ENCODE results near the gene NAALAD2.
"Not testable (repeated sequence)": the region's sequence is repeated elsewhere in the genome, so short reads cannot be mapped to it uniquely, and the experiment has no call there.

Gene NAALAD2

DNA sequence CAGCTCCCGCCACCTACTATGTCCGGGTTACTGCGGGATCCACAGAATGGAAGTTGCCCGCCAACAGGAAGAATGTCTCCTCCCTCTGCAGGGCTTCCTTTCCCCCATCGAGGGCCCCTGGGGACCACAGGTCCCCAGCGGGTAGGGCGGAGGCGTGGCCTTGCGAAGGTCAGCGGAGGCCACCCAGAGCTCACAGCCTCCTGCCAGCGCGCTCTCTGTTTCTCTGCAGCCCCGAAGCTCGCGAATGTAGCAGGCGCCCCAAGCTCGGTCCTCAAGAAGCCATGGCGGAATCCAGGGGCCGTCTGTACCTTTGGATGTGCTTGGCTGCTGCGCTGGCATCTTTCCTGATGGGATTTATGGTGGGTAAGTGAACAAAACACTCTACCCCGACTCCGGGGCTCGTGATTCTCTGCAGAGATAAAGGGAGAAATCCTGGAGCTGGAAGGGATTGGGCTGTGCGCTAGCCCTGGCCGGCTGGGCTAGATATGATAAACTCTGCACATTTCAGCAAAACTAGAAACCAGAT, at the start of gene NAALAD2:
TSS of gene NAALAD2 (plus strand) at position 186 of the 526 bp plus-strand sequence. CDS start at position 282, 96 bp downstream.
- TF ChIP-seq, protein P1, sequence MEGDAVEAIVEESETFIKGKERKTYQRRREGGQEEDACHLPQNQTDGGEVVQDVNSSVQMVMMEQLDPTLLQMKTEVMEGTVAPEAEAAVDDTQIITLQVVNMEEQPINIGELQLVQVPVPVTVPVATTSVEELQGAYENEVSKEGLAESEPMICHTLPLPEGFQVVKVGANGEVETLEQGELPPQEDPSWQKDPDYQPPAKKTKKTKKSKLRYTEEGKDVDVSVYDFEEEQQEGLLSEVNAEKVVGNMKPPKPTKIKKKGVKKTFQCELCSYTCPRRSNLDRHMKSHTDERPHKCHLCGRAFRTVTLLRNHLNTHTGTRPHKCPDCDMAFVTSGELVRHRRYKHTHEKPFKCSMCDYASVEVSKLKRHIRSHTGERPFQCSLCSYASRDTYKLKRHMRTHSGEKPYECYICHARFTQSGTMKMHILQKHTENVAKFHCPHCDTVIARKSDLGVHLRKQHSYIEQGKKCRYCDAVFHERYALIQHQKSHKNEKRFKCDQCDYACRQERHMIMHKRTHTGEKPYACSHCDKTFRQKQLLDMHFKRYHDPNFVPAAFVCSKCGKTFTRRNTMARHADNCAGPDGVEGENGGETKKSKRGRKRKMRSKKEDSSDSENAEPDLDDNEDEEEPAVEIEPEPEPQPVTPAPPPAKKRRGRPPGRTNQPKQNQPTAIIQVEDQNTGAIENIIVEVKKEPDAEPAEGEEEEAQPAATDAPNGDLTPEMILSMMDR (IDR thresholded peaks at IDR 0.05; ENCODE audit: low read depth, low read length), result no peak
- H3K4me3 ChIP-seq (replicated peaks in 1 of 2; ENCODE audit: low read depth in 2 of 2, low read length in 2 of 2), result peak within 1 kb of the TSS; percentile 53 to 60
- peak; percentile 38 to 73 for DNase-seq (ENCODE audit: low read depth in 2 of 2)

DNA sequence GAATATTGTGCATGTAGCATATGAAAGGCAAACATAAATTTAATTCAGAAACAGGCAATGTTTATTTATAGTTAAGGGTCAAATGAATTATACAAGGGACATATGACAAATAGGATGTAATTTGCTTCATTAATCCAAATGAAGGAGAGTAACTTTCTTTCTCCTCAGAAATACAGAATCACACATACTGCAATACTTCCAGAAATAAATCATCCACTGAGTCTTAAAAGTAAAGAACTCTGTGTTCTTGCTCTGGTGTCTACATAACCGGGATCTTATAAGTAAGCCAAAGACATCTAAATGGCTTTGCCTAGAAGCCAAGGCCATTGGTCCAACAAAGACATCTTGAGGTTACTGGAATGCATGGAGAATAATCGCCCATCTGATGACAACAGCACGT, 48.8 kb upstream of the NAALAD2 start, which contains the start of gene UBTFL1:
TSS of gene UBTFL1 (plus strand) at position 301 of the 400 bp plus-strand sequence. CDS start at position 301, 0 bp downstream.
- not testable (repeated sequence) for H3K4me3 ChIP-seq (replicated peaks in 1 of 2; ENCODE audit: low read depth in 2 of 2, low read length in 2 of 2); DNase-seq (ENCODE audit: low read depth in 2 of 2)

DNA sequence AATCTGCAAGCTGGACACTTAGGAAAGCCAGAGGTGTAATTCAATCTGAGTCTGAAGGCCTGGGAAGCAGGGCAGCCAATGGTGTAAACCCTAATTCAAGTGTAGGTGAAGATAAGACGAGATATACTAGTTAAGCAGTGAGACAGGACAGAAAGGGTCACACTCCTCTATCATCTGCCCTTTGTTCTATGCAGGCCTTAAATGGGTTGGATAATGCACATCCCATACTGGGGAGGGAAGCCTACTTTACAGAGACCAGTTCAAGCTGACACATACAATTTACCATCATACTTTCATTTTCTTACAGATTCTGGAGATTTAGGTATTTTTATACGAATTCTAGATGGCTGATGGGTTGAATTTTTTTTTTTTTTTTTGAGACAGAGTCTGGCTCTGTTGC, 45.7 kb upstream of the NAALAD2 start:
- DNase-seq (ENCODE audit: low read depth in 2 of 2); H3K4me3 ChIP-seq (replicated peaks in 1 of 2; ENCODE audit: low read depth in 2 of 2, low read length in 2 of 2): not testable (repeated sequence)

DNA sequence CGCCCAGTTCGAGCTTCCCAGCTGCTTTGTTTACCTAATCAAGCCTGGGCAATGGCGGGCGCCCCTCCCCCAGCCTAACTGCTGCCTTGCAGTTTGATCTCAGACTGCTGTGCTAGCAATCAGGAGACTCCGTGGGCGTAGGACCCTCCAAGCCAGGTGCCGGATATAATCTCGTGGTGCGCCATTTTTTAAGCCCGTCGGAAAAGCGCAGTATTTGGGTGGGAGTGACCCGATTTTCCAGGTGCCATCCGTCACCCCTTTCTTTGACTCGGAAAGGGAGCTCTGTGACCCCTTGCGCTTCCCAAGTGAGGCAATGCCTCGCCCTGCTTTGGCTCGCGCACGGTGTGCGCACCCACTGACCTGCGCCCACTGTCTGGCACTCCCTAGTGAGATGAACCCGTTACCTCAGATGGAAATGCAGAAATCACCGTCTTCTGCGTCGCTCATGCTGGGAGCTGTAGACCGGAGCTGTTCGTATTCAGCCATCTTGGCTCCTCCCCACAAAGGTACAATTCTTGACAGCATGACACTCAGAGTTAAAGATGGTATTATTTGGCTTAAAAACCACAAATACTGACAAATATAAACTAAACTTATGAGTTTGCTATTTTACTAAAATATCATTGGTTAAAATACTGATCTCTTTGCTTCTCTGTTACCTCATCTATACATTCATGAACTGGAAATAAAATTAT, 39.1 kb upstream of the NAALAD2 start:
- DNase-seq (ENCODE audit: low read depth in 2 of 2); H3K4me3 ChIP-seq (replicated peaks in 1 of 2; ENCODE audit: low read depth in 2 of 2, low read length in 2 of 2): not testable (repeated sequence)

DNA sequence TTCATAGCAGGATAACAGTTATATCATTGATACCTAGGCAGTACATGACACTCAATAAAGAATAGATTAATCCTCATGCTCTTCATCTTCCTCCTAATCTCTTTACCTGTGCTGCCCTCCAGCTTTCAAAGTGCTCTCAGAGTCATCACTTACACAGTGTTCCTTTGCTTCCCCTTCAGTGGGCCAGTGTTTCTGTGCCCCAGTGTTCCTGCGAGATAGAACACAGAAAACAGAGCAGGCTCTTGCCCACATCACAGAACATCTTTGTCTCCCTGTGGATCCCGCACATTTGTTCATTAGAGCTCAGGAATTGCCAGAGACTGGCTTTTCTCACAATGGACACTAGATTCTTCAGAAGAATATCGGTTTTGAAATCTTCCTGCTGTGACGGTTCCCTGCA, 36.2 kb upstream of the NAALAD2 start:
- DNase-seq (ENCODE audit: low read depth in 2 of 2); H3K4me3 ChIP-seq (replicated peaks in 1 of 2; ENCODE audit: low read depth in 2 of 2, low read length in 2 of 2): not testable (repeated sequence)

DNA sequence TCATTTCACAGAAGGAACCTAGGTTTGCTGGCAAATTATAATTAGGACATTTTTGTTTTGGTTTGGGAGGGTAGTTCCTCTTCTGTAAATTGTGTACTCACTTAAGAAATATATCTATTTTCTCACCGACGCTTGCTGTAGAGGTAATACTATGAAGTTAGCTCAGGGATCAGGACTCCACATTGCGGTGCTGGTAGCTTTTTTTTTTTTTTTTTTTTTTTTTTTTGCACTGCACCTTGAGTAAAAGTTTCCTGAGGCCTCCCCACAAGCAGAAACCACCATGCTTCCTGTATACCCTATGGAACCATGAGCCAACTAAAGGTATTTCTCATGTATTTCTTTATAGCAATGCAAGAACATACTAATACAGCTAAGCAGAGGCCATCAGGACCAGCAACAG, 34.0 kb upstream of the NAALAD2 start:
- TF ChIP-seq, protein P1 (IDR thresholded peaks at IDR 0.05; ENCODE audit: low read depth, low read length), result no peak

DNA sequence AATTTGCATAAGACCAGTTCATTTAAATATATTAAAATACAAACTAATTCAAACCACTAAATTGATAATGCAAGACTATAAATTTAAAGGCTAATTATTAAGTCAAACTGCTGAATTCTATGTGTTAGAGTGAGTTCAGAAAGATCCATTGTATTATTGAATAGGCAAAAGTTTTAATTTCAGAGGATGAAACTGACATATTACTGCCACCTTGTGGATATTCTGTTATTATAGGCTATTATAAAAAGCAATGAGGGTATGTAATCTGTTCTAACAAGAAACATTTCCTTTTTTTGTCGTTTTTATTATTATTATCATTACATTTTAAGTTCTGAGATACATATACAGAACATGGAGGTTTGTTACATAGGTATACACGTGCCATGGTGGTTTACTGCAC, 20.9 kb upstream of the NAALAD2 start:
- TF ChIP-seq, protein P1 (IDR thresholded peaks at IDR 0.05; ENCODE audit: low read depth, low read length), result peak; percentile 16
- DNase-seq (ENCODE audit: low read depth in 2 of 2), result peak; percentile 10 to 18
- no peak overlapping the region for H3K4me3 ChIP-seq (replicated peaks in 1 of 2; ENCODE audit: low read depth in 2 of 2, low read length in 2 of 2)

More for the DNA sequence above, 34.0 kb upstream of the NAALAD2 start:
- no peak for DNase-seq (ENCODE audit: low read depth in 2 of 2)
- no peak overlapping the region for H3K4me3 ChIP-seq (replicated peaks in 1 of 2; ENCODE audit: low read depth in 2 of 2, low read length in 2 of 2)

DNA sequence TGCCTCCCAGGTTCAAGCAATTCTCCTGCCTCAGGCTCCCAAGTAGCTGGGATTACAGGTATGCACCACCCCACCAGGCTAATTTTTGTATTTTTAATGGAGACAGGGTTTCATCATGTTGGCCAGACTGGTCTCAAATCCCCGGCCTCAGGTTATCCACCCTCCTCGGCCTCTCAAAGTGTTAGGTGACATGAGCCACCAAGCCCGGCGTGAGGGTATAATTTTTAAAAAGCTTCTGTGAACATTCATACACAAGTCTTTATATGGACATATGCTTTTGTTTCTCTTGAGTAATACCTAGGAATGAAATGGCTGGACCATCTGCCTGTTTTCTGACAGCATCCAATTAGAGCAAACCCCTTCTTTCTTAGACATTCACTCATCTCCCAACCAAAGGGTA, 14.3 kb upstream of the NAALAD2 start:
- H3K4me3 ChIP-seq (replicated peaks in 1 of 2; ENCODE audit: low read depth in 2 of 2, low read length in 2 of 2), result no peak overlapping the region
- DNase-seq (ENCODE audit: low read depth in 2 of 2), result no peak
- TF ChIP-seq, protein P1 (IDR thresholded peaks at IDR 0.05; ENCODE audit: low read depth, low read length), result no peak

DNA sequence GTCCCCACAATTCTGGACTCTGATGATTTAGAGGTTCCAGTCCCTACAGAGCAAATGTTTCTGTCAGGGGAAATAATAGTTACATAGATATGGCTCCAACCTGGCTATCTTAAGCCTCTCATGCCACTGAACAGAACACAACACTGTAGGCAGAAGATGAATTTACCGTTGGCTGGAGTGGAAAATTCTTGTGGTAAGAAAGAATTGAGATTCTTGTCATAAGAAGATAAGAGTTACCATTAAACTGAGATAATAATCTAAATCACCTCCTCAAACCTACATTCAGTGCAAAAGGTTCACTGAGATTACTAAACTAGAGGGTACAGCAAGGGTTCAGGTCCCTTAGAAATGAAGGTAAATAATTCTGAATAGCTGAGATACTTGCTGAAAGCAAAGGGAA, 10.1 kb upstream of the NAALAD2 start:
- TF ChIP-seq, protein P1 (IDR thresholded peaks at IDR 0.05; ENCODE audit: low read depth, low read length), result no peak
- H3K4me3 ChIP-seq (replicated peaks in 1 of 2; ENCODE audit: low read depth in 2 of 2, low read length in 2 of 2), result no peak overlapping the region
- no peak for DNase-seq (ENCODE audit: low read depth in 2 of 2)

All from cardiac fibroblast (primary cell).